ENCODE measurements around the gene SEC16A. TPM values are rescaled to one million over a fixed set of nuclear protein-coding genes. Genes with fewer than 3 reads are reported as not detected.

SEC16A gene
- total RNA-seq, 1 donor, result 38.4 TPM

DNA sequence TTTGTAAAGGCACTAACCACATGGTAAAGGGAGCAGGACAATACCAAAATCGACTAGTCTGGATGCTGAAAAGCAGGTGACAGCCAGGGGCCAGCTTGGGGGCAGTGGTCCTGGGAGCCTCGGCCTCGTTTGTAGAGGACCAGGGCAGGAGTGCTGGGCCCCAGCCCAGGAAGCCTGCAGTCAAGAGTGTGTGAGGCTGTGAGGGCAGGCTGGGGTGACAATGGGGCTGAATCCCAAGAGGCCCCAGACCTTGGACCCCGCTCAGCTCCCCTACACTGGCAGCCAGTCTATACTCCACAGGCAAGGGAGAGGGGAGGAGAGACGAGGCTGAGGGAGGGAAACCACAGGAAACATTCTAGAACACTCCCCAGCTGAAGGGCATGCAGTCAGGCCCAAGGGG lies 40.6 kb downstream of the SEC16A start:
- peak overlapping the region; percentile 14 for H3K27ac ChIP-seq (ENCODE audit: low read depth, low read length)
- H4K20me1 ChIP-seq (ENCODE audit: insufficient read depth, low read length), result peaks cover 65% of the 10 kb centered on the region
- no peaks in the 10 kb centered on the region for H3K27me3 ChIP-seq (ENCODE audit: insufficient read depth, low read length)
- H3K4me2 ChIP-seq (ENCODE audit: insufficient read depth, low read length), result no peak overlapping the region
- H3K36me3 ChIP-seq (ENCODE audit: insufficient read depth, low read length), result peaks cover 74% of the 10 kb centered on the region
- no peak for DNase-seq (ENCODE audit: insufficient read length, low spot score, missing footprints)
- H3K79me2 ChIP-seq (ENCODE audit: insufficient read depth, low read length), result peaks cover 23% of the 10 kb centered on the region
- H3K4me1 ChIP-seq (ENCODE audit: insufficient read depth, low read length), result peaks cover 24% of the 10 kb centered on the region
- H3K4me3 ChIP-seq (ENCODE audit: insufficient read depth, low read length), result no peak overlapping the region
- H2AFZ ChIP-seq (ENCODE audit: low read length), result no peak overlapping the region
- TF ChIP-seq, protein P1, sequence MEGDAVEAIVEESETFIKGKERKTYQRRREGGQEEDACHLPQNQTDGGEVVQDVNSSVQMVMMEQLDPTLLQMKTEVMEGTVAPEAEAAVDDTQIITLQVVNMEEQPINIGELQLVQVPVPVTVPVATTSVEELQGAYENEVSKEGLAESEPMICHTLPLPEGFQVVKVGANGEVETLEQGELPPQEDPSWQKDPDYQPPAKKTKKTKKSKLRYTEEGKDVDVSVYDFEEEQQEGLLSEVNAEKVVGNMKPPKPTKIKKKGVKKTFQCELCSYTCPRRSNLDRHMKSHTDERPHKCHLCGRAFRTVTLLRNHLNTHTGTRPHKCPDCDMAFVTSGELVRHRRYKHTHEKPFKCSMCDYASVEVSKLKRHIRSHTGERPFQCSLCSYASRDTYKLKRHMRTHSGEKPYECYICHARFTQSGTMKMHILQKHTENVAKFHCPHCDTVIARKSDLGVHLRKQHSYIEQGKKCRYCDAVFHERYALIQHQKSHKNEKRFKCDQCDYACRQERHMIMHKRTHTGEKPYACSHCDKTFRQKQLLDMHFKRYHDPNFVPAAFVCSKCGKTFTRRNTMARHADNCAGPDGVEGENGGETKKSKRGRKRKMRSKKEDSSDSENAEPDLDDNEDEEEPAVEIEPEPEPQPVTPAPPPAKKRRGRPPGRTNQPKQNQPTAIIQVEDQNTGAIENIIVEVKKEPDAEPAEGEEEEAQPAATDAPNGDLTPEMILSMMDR (IDR thresholded peaks at IDR 0.05; ENCODE audit: extremely low read depth, low read depth, low read length), result no peak
- no peaks in the 10 kb centered on the region for H3K9me3 ChIP-seq (ENCODE audit: low read depth, low read length)

DNA sequence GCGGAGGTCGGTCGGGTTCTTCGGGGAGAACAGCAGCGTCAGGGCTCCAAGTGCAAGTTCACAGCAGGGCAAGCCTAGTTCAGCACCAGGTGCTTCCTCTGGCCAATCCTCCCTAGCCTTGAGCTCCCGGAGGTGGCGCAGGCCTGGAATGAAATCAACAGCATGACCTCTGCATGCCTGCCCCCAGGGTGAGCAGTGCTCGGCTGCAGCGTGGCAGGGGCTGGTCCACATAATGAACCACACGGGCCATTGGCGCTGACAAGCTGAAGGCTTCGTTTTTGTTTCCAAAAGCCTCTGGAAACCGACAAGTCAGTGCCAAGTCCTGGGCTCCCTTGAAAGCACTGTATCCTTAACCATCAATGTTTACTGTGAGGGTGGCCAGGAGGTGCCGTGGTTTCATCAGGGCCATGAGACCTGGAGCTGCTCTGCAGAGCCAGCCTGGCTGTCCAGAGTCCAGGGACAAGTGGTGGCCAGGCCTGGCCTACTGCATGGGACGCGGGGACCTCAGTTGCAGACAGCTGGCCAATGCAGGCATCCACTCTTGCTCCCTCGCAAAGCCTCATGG lies 41.1 kb downstream of the SEC16A start:
- no peak overlapping the region for H3K4me2 ChIP-seq (ENCODE audit: insufficient read depth, low read length)
- no peak for DNase-seq (ENCODE audit: insufficient read length, low spot score, missing footprints)
- peaks cover 27% of the 10 kb centered on the region for H3K4me1 ChIP-seq (ENCODE audit: insufficient read depth, low read length)
- no peaks in the 10 kb centered on the region for H3K27me3 ChIP-seq (ENCODE audit: insufficient read depth, low read length)
- peaks cover 69% of the 10 kb centered on the region for H3K36me3 ChIP-seq (ENCODE audit: insufficient read depth, low read length)
- H2AFZ ChIP-seq (ENCODE audit: low read length), result no peak overlapping the region
- H3K4me3 ChIP-seq (ENCODE audit: insufficient read depth, low read length), result no peak overlapping the region
- peaks cover 69% of the 10 kb centered on the region for H4K20me1 ChIP-seq (ENCODE audit: insufficient read depth, low read length)
- peak overlapping the region; percentile 14 for H3K27ac ChIP-seq (ENCODE audit: low read depth, low read length)
- peaks cover 28% of the 10 kb centered on the region for H3K79me2 ChIP-seq (ENCODE audit: insufficient read depth, low read length)
- TF ChIP-seq, protein P1 (IDR thresholded peaks at IDR 0.05; ENCODE audit: extremely low read depth, low read depth, low read length), result no peak
- H3K9me3 ChIP-seq (ENCODE audit: low read depth, low read length), result no peaks in the 10 kb centered on the region

DNA sequence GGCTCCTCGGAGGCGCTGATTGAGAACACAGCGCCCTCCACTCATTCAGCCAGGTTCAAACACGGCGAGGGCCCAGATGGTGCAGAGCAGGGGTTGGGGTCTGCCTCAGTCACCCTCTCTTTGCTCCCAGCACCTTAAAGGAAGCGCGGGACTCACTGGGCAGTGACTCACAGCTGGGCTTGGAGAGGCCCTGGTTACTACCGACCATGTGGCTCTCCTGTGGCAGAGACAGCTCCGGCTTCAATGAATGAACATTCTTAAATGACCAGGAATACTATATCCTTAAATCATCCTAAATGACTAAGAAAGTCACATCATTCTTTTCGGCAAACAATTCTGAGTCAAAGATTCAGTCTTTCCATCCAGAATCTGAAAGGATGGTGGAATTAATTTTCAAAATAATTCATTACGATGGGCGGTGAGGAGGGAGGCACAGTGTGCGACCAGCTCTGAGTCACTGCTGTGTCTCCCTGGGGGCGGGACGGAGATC lies 41.6 kb downstream of the SEC16A start:
- Histone ChIP-seq H3K4me1 (ENCODE audit: insufficient read depth, low read length) (peaks cover 27% of the 10 kb centered on the region), H3K79me2 (ENCODE audit: insufficient read depth, low read length) (peaks cover 33% of the 10 kb centered on the region), H3K27ac (ENCODE audit: low read depth, low read length) (peak overlapping the region; percentile 6), H2AFZ (ENCODE audit: low read length) (no peak overlapping the region), H3K36me3 (ENCODE audit: insufficient read depth, low read length) (peaks cover 64% of the 10 kb centered on the region), H3K4me2 (ENCODE audit: insufficient read depth, low read length) (no peak overlapping the region), H3K9me3 (ENCODE audit: low read depth, low read length) (no peaks in the 10 kb centered on the region), H3K27me3 (ENCODE audit: insufficient read depth, low read length) (no peaks in the 10 kb centered on the region), H4K20me1 (ENCODE audit: insufficient read depth, low read length) (peaks cover 70% of the 10 kb centered on the region), H3K4me3 (ENCODE audit: insufficient read depth, low read length) (no peak overlapping the region)
- TF ChIP-seq, protein P1 (IDR thresholded peaks at IDR 0.05; ENCODE audit: extremely low read depth, low read depth, low read length), result no peak
- DNase-seq (ENCODE audit: insufficient read length, low spot score, missing footprints), result no peak

DNA sequence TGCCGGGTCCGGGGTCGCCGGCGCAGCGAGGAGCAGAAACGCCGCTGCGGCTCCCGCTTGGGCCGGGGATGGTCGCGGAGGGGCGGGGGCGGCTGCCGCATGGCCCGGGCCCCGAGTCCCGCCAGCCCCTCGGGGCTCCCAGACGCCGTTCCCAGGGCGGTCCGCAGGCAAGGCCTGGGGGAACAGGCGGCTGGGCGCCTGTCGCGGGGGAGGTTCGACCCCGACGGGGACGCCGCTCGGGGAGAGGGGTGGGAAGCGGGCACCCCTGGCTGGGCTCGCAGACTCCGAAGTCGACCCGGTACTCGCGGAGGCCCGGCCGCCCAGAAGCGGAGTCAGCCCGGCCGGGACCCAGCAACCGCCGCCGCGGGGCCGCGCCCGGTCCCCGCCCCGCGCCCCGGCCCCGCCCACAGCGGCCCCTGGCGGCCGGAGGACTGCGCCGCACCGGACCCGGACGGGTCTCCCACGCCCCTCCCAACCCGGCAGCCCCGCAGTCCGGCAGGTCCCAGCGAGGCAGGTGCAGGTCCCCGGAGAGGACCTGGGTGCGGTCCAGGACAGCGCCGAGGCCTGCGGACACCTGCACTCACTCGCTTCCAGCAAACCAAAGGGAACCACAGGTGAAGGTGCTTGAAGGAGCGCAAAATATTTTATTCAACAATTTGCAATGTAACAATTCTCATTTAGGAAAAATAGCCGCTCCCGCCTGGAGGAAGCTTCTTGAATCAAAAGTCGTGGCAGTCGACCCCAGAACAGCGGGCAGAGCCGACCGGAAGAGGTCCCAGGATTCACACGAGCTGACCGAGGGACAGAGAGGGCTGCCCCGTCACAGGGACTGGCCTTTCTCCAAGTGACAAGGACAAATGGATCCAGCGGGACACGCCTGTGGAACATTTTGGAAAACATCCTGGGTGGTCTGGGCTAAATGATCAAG lies 43.1 kb downstream of the SEC16A start, which contains the start of gene INPP5E:
Gene INPP5E (minus strand): TSS at position 365 of the 928 bp plus-strand sequence. CDS start 426 bp downstream, outside the sequence.
- Histone ChIP-seq H3K27ac (ENCODE audit: low read depth, low read length) (peak within 1 kb of the TSS; percentile 41), H3K4me3 (ENCODE audit: insufficient read depth, low read length) (peak within 1 kb of the TSS; percentile 84), H3K9me3 (ENCODE audit: low read depth, low read length) (no peaks in the 10 kb centered on the region)

More for the DNA sequence above, 43.1 kb downstream of the SEC16A start, which contains the start of gene INPP5E:
- peak; percentile 99 for DNase-seq (ENCODE audit: insufficient read length, low spot score, missing footprints)
- peaks cover 72% of the 10 kb centered on the region for H4K20me1 ChIP-seq (ENCODE audit: insufficient read depth, low read length)
- peaks cover 48% of the 10 kb centered on the region for H3K79me2 ChIP-seq (ENCODE audit: insufficient read depth, low read length)
- TF ChIP-seq, protein P1 (IDR thresholded peaks at IDR 0.05; ENCODE audit: extremely low read depth, low read depth, low read length), result peak; percentile 40
- peaks cover 27% of the 10 kb centered on the region for H3K4me1 ChIP-seq (ENCODE audit: insufficient read depth, low read length)
- H3K4me2 ChIP-seq (ENCODE audit: insufficient read depth, low read length), result peak within 1 kb of the TSS; percentile 81
- no peaks in the 10 kb centered on the region for H3K27me3 ChIP-seq (ENCODE audit: insufficient read depth, low read length)
- peaks cover 49% of the 10 kb centered on the region for H3K36me3 ChIP-seq (ENCODE audit: insufficient read depth, low read length)
- H2AFZ ChIP-seq (ENCODE audit: low read length), result no peak within 1 kb of the TSS

Data from osteoblast (primary cell).